GM21619 (cell line): ENCODE measurements around the gene ITGA1.
"Not testable (repeated sequence)": the region's sequence is repeated elsewhere in the genome, so short reads cannot be mapped to it uniquely, and the experiment has no call there.

Experiments used
- ATAC-seq: cut with Tn5 transposase; IDR thresholded peaks from one replicate; pipeline ENCODE4 v1.9.1; 2021; ENCODE audit not compliant: unreplicated experiment

The ITGA1 gene

GRCh38 chr5:52863715-52864290, 76.1 kb downstream of the ITGA1 start:
- ATAC-seq = no peak

- ATAC-seq = no peak
These were observed 76.7 kb downstream of the ITGA1 start for GRCh38 chr5:52864371-52864770.

- ATAC-seq = no peak
These were observed 77.2 kb downstream of the ITGA1 start for GRCh38 chr5:52864884-52865283.

GRCh38 chr5:52865991-52866390, 78.3 kb downstream of the ITGA1 start:
- ATAC-seq = not testable (repeated sequence)

- ATAC-seq = no peak
These were observed 80.1 kb downstream of the ITGA1 start for GRCh38 chr5:52867809-52868208.

GRCh38 chr5:52868417-52868816, 80.7 kb downstream of the ITGA1 start:
- ATAC-seq = no peak

- ATAC-seq = no peak
These were observed 81.7 kb downstream of the ITGA1 start for GRCh38 chr5:52869391-52869790.

GRCh38 chr5:52870448-52870847, 82.7 kb downstream of the ITGA1 start:
- no peak for ATAC-seq

GRCh38 chr5:52875827-52876226, 88.1 kb downstream of the ITGA1 start:
- ATAC-seq = no peak

- ATAC-seq = no peak
These were observed 88.7 kb downstream of the ITGA1 start for GRCh38 chr5:52876456-52876855.

- ATAC-seq = no peak
These were observed 90.9 kb downstream of the ITGA1 start for GRCh38 chr5:52878656-52879055.

GRCh38 chr5:52880541-52880940, 92.8 kb downstream of the ITGA1 start:
- ATAC-seq = no peak

- ATAC-seq = no peak
These were observed 93.8 kb downstream of the ITGA1 start for GRCh38 chr5:52881468-52881867.

- ATAC-seq = no peak
These were observed 95.4 kb downstream of the ITGA1 start for GRCh38 chr5:52883110-52883509.

- no peak for ATAC-seq
These were observed 96.7 kb downstream of the ITGA1 start for GRCh38 chr5:52884453-52884852.

- no peak for ATAC-seq
These were observed 97.9 kb downstream of the ITGA1 start for GRCh38 chr5:52885614-52886013.

GRCh38 chr5:52886206-52886605, 98.5 kb downstream of the ITGA1 start:
- no peak for ATAC-seq

GRCh38 chr5:52887066-52887465, 99.3 kb downstream of the ITGA1 start:
- no peak for ATAC-seq

- ATAC-seq = no peak
These were observed 100.6 kb downstream of the ITGA1 start for GRCh38 chr5:52888363-52888762.

- no peak for ATAC-seq
These were observed 104.6 kb downstream of the ITGA1 start for GRCh38 chr5:52892242-52892878.

GRCh38 chr5:52893105-52893504, 105.4 kb downstream of the ITGA1 start:
- ATAC-seq = no peak

- no peak for ATAC-seq
These were observed 106.1 kb downstream of the ITGA1 start for GRCh38 chr5:52893863-52894262.

GRCh38 chr5:52894451-52894850, 106.7 kb downstream of the ITGA1 start:
- no peak for ATAC-seq
